Spleen (tissue), 11 donors: Measurements from ENCODE around the gene RSPRY1. TPM values are rescaled to one million over a fixed set of nuclear protein-coding genes. Genes with fewer than 3 reads are reported as not detected.
A peak's percentile ranks its signal among the peaks of the same experiment; 100 is the strongest.

ENCODE experiments used
- DNase-seq: peaks from one replicate; pipeline ENCODE4 v3.0.0-alpha.2; 2020
- H3K27ac ChIP-seq, 8 donors: fragments of 200-600 bp; sonication (generic) in 7 of 8; 1 replicate in 4 of 8; 2 replicates in 4 of 8; pipeline versions ENCODE4 v1.5.0 to v1.8.0; 2016 to 2021; ENCODE audit warnings: inconsistent platforms in 4 of 8, mild to moderate bottlenecking in 4 of 8, moderate library complexity in 1 of 8
- H3K27me3 ChIP-seq, 7 donors: fragments of 200-600 bp; sonication (generic) in 6 of 7; replicated peaks in 1 of 7; 1 replicate in 4 of 7; 2 replicates in 3 of 7; pipeline versions ENCODE4 v1.5.0 to v1.8.0; 2016 to 2021; ENCODE audit warnings: inconsistent platforms in 3 of 7, mild to moderate bottlenecking in 1 of 7
- H3K36me3 ChIP-seq, 6 donors: fragments of 200-600 bp; sonication (generic) in 5 of 6; 1 replicate in 4 of 6; 2 replicates in 2 of 6; pipeline versions ENCODE4 v1.5.0 to v1.8.0; 2016 to 2021; ENCODE audit warnings: inconsistent platforms in 2 of 6
- H3K4me1 ChIP-seq, 6 donors: fragments of 200-600 bp; sonication (generic) in 5 of 6; 1 replicate in 3 of 6; 2 replicates in 3 of 6; pipeline versions ENCODE4 v1.5.0 to v1.8.0; 2016 to 2021; ENCODE audit warnings: inconsistent platforms in 3 of 6
- H3K4me3 ChIP-seq, 8 donors: fragments of 200-600 bp; sonication (generic) in 7 of 8; 1 replicate in 4 of 8; 2 replicates in 4 of 8; pipeline versions ENCODE4 v1.5.0 to v1.8.0; 2016 to 2021; ENCODE audit warnings: inconsistent platforms in 4 of 8, mild to moderate bottlenecking in 4 of 8, moderate library complexity in 2 of 8
- H3K9me3 ChIP-seq, 8 donors: fragments of 200-600 bp; sonication (generic) in 7 of 8; 1 replicate in 4 of 8; 2 replicates in 4 of 8; pipeline versions ENCODE4 v1.5.0 to v1.8.0; 2016 to 2021; ENCODE audit warnings: inconsistent platforms in 4 of 8
- POLR2A ChIP-seq, 3 donors: fragments of 450-650 bp; IDR thresholded peaks; one replicate each; pipeline ENCODE4 v1.5.1; 2017; ENCODE audit warnings: antibody characterized with exemption in 3 of 3, mild to moderate bottlenecking in 1 of 3
- POLR2AphosphoS5 ChIP-seq, 3 donors: sonication (generic); formaldehyde crosslinking; IDR thresholded peaks; one replicate each; pipeline ENCODE4 v1.5.1; 2017; ENCODE audit warnings: antibody characterized with exemption in 3 of 3
- WGBS, 5 donors: extraction: QIAGEN DNeasy Blood & Tissue Kit in 3 of 5; methylation state at CpG; one replicate each; pipeline versions ENCODE4 v1.1.5 to v1.1.7; 2013 to 2018; 5-methylcytosine and 5-hydroxymethylcytosine counted together
- intact Hi-C: fragments of 100-400 bp; cut with DNase I; formaldehyde crosslinking; loops from one replicate; pipeline ENCODE4 v1.15.0; 2023; ENCODE audit warnings: low total_unique reads
- polyA plus RNA-seq, 3 donors: library from polyadenylated mRNA; stranded (reverse); fragments of 200-250 nt; gene quantifications; one replicate each; pipeline ENCODE4 v1.2.1, GENCODE V29; 2013
- total RNA-seq, 7 donors: library from RNA; depleted of rRNA in 3 of 7; stranded (reverse); fragments of >200 nt in 3 of 7; fragmentation: NEBNext Ultra II Directional in 4 of 7; extraction: Animal tissue kit (Norgen Biotek cat#: 25700) in 4 of 7; gene quantifications; one replicate each; pipeline versions ENCODE4 v1.1.0 to v1.2.1, GENCODE V29; 2016 to 2021
- TF ChIP-seq, protein P1 (sequence below), 11 experiments: fragments of 200-600 bp in 7 of 11; fragments of 450-650 bp in 4 of 11; sonication (generic) in 4 of 11; IDR thresholded peaks in 8 of 11; conservative IDR thresholded peaks in 3 of 11; 1 replicate in 7 of 11; 2 replicates in 4 of 11; pipeline versions ENCODE4 v1.4.0 to v1.8.0; 2016 to 2021; ENCODE audit warnings: antibody characterized with exemption in 11 of 11, inconsistent platforms in 4 of 11, mild to moderate bottlenecking in 1 of 11
- donor health status: healthy with polysubstance abuse.
- donor health status: DM: no; HTN: no; CAD: no; lungs with moderate emphysema.
- donor health status: DM: no; HTN: no; CAD: no.
- donor health status: Bipolar disorder and iron deficiency.
- donor health status: healthy.
- donor health status: DM: no; HTN: no; CAD: no.
- donor health status: DM: yes; HTN: yes; CAD: no.

RSPRY1 gene
- total and polyA plus RNA-seq, 10 donors, result 7.3 to 38.8 (median 29.4) TPM

DNA sequence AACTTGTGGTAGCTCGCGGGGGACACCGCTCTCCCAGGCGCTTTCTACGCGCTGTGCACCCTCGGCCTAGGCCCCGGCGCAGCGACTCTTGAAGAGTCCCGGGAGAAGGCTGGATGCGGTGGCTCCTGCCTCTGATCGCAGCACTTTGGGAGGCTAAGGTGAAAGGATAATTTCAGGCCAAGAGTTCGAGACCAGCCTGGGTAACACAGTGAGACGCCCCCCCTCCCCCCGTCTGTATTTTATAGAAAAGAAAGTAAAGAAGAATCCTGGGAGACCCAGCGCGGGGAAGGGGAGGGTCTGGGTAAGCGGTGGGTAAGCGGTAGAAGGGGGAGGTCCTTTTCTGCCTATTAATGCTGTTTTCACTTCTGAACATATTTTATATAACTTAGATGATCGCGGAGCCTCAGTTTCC is 98.8 kb downstream of the RSPRY1 start:
- peaks cover 0 to 36% (median 20%) of the 10 kb centered on the region in 7 donors for H3K27me3 ChIP-seq
- intact Hi-C loops, result no loop called here
- DNase-seq, result no peak
- peak overlapping the region in 6 of 8 donors; percentile 27 to 71 (median 64) for H3K27ac ChIP-seq
- H3K4me1 ChIP-seq, result peaks cover 4 to 43% (median 20%) of the 10 kb centered on the region in 6 donors
- no peak for TF ChIP-seq POLR2AphosphoS5 (IDR thresholded peaks at IDR 0.05)
- no peak for TF ChIP-seq POLR2A (IDR thresholded peaks at IDR 0.05)
- TF ChIP-seq, protein P1, sequence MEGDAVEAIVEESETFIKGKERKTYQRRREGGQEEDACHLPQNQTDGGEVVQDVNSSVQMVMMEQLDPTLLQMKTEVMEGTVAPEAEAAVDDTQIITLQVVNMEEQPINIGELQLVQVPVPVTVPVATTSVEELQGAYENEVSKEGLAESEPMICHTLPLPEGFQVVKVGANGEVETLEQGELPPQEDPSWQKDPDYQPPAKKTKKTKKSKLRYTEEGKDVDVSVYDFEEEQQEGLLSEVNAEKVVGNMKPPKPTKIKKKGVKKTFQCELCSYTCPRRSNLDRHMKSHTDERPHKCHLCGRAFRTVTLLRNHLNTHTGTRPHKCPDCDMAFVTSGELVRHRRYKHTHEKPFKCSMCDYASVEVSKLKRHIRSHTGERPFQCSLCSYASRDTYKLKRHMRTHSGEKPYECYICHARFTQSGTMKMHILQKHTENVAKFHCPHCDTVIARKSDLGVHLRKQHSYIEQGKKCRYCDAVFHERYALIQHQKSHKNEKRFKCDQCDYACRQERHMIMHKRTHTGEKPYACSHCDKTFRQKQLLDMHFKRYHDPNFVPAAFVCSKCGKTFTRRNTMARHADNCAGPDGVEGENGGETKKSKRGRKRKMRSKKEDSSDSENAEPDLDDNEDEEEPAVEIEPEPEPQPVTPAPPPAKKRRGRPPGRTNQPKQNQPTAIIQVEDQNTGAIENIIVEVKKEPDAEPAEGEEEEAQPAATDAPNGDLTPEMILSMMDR (IDR thresholded peaks at IDR 0.05 in 8 of 11, conservative IDR thresholded peaks at IDR 0.05 in 3 of 11), result no peak
- H3K9me3 ChIP-seq, result no peaks in the 10 kb centered on the region
- WGBS, 5 donors, result 13 to 16% (median 15%) methylated on average over 19 to 22 of the region's 22 CpGs
- H3K36me3 ChIP-seq, result no peaks in the 10 kb centered on the region
- peak overlapping the region; percentile 48 to 74 (median 60) for H3K4me3 ChIP-seq

DNA sequence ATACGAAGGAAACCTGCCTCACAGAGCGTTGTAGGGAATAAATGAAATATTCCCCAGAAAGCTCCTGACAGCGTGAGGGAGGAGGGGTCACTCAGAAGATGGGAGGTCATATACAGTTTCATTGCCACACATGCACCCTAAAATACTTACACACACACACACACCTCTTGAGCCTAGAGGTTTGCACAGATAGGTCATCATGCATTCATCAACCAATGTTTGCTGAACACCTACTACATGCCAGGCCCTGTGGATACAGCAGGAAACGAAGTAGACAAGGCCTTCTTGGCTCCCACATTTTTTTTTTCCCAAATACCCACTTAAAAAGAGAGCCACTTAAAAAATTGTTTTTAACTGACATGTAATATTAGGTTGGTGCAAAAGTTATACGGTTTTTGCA is 99.2 kb downstream of the RSPRY1 start:
- Histone ChIP-seq H3K4me3 (peak overlapping the region in 1 of 8 donors; percentile 73), H3K36me3 (no peaks in the 10 kb centered on the region), H3K9me3 (no peaks in the 10 kb centered on the region), H3K4me1 (peaks cover 4 to 39% (median 20%) of the 10 kb centered on the region in 6 donors), H3K27me3 (peaks cover 0 to 36% (median 20%) of the 10 kb centered on the region in 7 donors), H3K27ac (no peak overlapping the region)
- intact Hi-C loops, result no loop called here
- whole genome bisulfite sequencing, 5 donors, result 68 to 86% (median 80%) methylated on average over 5 of the region's 5 CpGs
- no peak for DNase-seq
- TF ChIP-seq POLR2AphosphoS5 (IDR thresholded peaks at IDR 0.05) (no peak), POLR2A (IDR thresholded peaks at IDR 0.05) (no peak)
- TF ChIP-seq, protein P1 (IDR thresholded peaks at IDR 0.05 in 8 of 11, conservative IDR thresholded peaks at IDR 0.05 in 3 of 11), result no peak

DNA sequence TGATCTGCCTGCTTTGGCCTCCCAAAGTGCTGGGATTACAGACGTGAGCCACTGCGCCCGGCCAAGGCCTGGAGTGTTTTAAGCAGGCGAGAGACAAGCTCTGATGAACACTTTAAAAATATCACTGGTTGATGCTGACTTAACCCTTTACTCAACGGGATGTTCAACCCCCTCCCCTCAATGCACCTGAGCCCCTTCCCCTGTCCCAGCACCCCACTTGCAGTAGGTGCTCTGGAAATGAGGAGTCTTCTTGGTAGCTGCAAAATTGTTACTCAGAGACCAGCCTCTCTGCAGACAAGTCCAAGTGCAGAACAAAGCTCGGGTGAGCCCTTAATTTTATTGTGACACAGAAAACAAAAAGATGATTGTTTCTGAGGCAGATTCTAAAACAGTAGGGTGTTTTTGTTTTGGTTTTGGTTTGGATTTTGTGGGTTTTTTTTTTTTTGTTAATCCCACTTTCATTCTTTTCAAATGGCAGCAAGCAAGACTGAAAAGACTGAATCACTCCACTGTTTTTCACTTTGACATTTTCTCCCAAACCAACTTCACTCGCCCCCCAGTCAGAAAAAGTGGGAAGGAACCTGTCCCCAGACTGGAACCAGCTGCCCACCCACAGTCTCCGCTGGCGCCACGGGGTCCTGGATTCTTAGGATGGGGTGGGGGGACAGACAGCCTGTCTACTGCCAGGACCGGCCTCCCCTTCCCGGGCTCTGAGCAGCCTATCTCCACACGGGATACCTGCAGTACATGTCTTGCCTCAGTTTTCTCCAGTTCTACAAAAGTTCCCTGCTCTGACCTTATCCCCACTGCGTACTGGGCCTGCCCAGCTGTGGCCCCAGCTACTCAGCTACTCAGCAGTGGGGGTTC is 103.5 kb downstream of the RSPRY1 start:
- DNase-seq, result no peak
- H3K27me3 ChIP-seq, result peaks cover 0 to 15% (median 6%) of the 10 kb centered on the region in 7 donors
- TF ChIP-seq POLR2A (IDR thresholded peaks at IDR 0.05), result no peak
- no peak for TF ChIP-seq POLR2AphosphoS5 (IDR thresholded peaks at IDR 0.05)
- TF ChIP-seq, protein P1 (IDR thresholded peaks at IDR 0.05 in 8 of 11, conservative IDR thresholded peaks at IDR 0.05 in 3 of 11), result no peak
- peaks cover 0 to 8% (median 5%) of the 10 kb centered on the region in 6 donors for H3K4me1 ChIP-seq
- intact Hi-C loops, result no loop called here
- no peak overlapping the region for H3K4me3 ChIP-seq
- H3K36me3 ChIP-seq, result no peaks in the 10 kb centered on the region
- H3K9me3 ChIP-seq, result no peaks in the 10 kb centered on the region
- H3K27ac ChIP-seq, result no peak overlapping the region
- WGBS, 5 donors, result 68 to 90% (median 78%) methylated on average over 13 to 14 of the region's 14 CpGs

Other genes with a start within 250 kb of the RSPRY1 start
- 10 to 100 TPM; 15.4 to 73.8 (median 34.5) TPM for gene CETP, start 224.4 kb upstream of the RSPRY1 start, total RNA-seq
- gene CETP, start 224.4 kb upstream of the RSPRY1 start, polyA plus RNA-seq, result 10 to 100 TPM in 1 of 3 donors, 1 to 10 TPM in 2; 7.6 to 13.8 (median 9.8) TPM
- 100 to 1,000 TPM; 206 to 401 (median 237) TPM for gene NLRC5, start 196.8 kb upstream of the RSPRY1 start, total RNA-seq
- 100 to 1,000 TPM in 2 of 3 donors, 10 to 100 TPM in 1; 52.0 to 175 (median 161) TPM for gene NLRC5, start 196.8 kb upstream of the RSPRY1 start, polyA plus RNA-seq
- 10 to 100 TPM; 25.2 to 46.5 (median 34.8) TPM for gene CPNE2, start 93.7 kb upstream of the RSPRY1 start, total RNA-seq
- gene CPNE2, start 93.7 kb upstream of the RSPRY1 start, polyA plus RNA-seq, result 10 to 100 TPM; 13.3 to 29.0 (median 21.7) TPM
- 100 to 1,000 TPM in 3 of 7 donors, 10 to 100 TPM in 4; 75.8 to 128 (median 99.8) TPM for gene PSME3IP1, start 290 bp upstream of the RSPRY1 start, total RNA-seq
- gene PSME3IP1, start 290 bp upstream of the RSPRY1 start, polyA plus RNA-seq, result 10 to 100 TPM; 64.6 to 92.3 (median 66.7) TPM
- gene ARL2BP, start 58.9 kb downstream of the RSPRY1 start, total RNA-seq, result 10 to 100 TPM; 38.0 to 84.6 (median 62.4) TPM
- 10 to 100 TPM; 30.1 to 65.1 (median 35.7) TPM for gene ARL2BP, start 58.9 kb downstream of the RSPRY1 start, polyA plus RNA-seq
- gene PLLP, start 98.3 kb downstream of the RSPRY1 start, total RNA-seq, result 10 to 100 TPM in 6 of 7 donors, 1 to 10 TPM in 1; 9.6 to 53.1 (median 29.1) TPM
- gene PLLP, start 98.3 kb downstream of the RSPRY1 start, polyA plus RNA-seq, result 10 to 100 TPM in 1 of 3 donors, 1 to 10 TPM in 2; 4.7 to 19.1 (median 7.0) TPM
- 1 to 10 TPM in 5 of 7 donors, under 1 TPM in 2; 0.51 to 6.9 (median 1.9) TPM for gene CCL22, start 172.5 kb downstream of the RSPRY1 start, total RNA-seq
- gene CCL22, start 172.5 kb downstream of the RSPRY1 start, polyA plus RNA-seq, result 1 to 10 TPM; 1.0 to 1.9 (median 1.6) TPM
- 1 to 10 TPM in 5 of 7 donors, under 1 TPM in 2; 0.67 to 7.3 (median 1.6) TPM for gene CX3CL1, start 186.2 kb downstream of the RSPRY1 start, total RNA-seq
- 1 to 10 TPM in 2 of 3 donors, under 1 TPM in 1; 0.39 to 2.4 (median 1.5) TPM for gene CX3CL1, start 186.2 kb downstream of the RSPRY1 start, polyA plus RNA-seq
- 1 to 10 TPM in 2 of 7 donors, under 1 TPM in 1, not detected in 4; 0.75 to 3.1 (median 1.2) TPM for gene CCL17, start 218.4 kb downstream of the RSPRY1 start, total RNA-seq
- gene CCL17, start 218.4 kb downstream of the RSPRY1 start, polyA plus RNA-seq, result 1 to 10 TPM in 2 of 3 donors, under 1 TPM in 1; 0.29 to 4.0 (median 2.8) TPM